Measurements from ENCODE around the gene ADARB2.

GRCh38 chr10:1163204-1163660 is 574.1 kb downstream of the ADARB2 start:
- TF ChIP-seq EZH2 (IDR thresholded peaks at IDR 0.05; ENCODE audit: insufficient read depth, poor library complexity, severe bottlenecking) = no peak
- TF ChIP-seq EZH2phosphoT487 (IDR thresholded peaks at IDR 0.05; ENCODE audit: insufficient read depth, low read depth) = no peak
